Omental fat pad (tissue), 4 donors: Measurements from ENCODE around the gene TCF7. TPM values are rescaled to one million over a fixed set of nuclear protein-coding genes. Genes with fewer than 3 reads are reported as not detected.

Source experiments
- ATAC-seq: fragments of 150-250 bp; one replicate; pipeline ENCODE4 v1.9.1; 2016; ENCODE audit warnings: mild to moderate bottlenecking, moderate library complexity; ENCODE audit not compliant: low FRiP score
- DNase-seq: peaks from one replicate; pipeline ENCODE4 v3.0.0-alpha.2; 2019; ENCODE audit warnings: low spot score
- total RNA-seq, 4 donors: library from RNA; depleted of rRNA; stranded (reverse); fragments of >200 nt; gene quantifications; one replicate each; pipeline ENCODE4 v1.1.0, GENCODE V29; 2016
- TF ChIP-seq, protein P1 (sequence below), 3 donors: fragments of 450-650 bp; IDR thresholded peaks; one replicate each; pipeline ENCODE4 v1.5.1; 2016 to 2017; ENCODE audit warnings: antibody characterized with exemption in 3 of 3, mild to moderate bottlenecking in 3 of 3, moderate library complexity in 2 of 3

Gene TCF7
- total RNA-seq, 4 donors from 2014 or later = 1.6 to 4.3 (median 2.7) TPM

GRCh38 chr5:134177369-134178095, 63.1 kb downstream of the TCF7 start:
- ATAC-seq = peak; percentile 54

DNA sequence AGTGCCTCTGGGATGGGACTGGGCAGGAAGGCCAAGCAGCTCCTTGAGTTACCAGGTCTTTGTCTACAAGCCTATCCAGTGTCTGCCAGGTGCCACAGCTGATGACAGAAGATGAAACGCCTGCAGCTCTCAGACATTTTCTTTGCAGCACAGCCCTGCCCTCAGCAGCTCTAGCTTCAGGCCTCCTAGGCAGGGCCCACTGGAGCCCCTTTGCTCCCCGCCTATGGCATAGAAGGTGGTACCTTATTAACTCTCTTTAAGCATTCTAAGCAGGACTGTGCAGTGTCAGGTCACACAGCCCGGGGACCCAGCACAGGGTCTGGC, 63.6 kb downstream of the TCF7 start:
- ATAC-seq (no peak), DNase-seq (no peak)
- TF ChIP-seq, protein P1, sequence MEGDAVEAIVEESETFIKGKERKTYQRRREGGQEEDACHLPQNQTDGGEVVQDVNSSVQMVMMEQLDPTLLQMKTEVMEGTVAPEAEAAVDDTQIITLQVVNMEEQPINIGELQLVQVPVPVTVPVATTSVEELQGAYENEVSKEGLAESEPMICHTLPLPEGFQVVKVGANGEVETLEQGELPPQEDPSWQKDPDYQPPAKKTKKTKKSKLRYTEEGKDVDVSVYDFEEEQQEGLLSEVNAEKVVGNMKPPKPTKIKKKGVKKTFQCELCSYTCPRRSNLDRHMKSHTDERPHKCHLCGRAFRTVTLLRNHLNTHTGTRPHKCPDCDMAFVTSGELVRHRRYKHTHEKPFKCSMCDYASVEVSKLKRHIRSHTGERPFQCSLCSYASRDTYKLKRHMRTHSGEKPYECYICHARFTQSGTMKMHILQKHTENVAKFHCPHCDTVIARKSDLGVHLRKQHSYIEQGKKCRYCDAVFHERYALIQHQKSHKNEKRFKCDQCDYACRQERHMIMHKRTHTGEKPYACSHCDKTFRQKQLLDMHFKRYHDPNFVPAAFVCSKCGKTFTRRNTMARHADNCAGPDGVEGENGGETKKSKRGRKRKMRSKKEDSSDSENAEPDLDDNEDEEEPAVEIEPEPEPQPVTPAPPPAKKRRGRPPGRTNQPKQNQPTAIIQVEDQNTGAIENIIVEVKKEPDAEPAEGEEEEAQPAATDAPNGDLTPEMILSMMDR (IDR thresholded peaks at IDR 0.05) = no peak

More at GRCh38 chr5:134177369-134178095, 63.1 kb downstream of the TCF7 start:
- TF ChIP-seq, protein P1 (IDR thresholded peaks at IDR 0.05) = no peak
- peak; percentile 35 for DNase-seq

DNA sequence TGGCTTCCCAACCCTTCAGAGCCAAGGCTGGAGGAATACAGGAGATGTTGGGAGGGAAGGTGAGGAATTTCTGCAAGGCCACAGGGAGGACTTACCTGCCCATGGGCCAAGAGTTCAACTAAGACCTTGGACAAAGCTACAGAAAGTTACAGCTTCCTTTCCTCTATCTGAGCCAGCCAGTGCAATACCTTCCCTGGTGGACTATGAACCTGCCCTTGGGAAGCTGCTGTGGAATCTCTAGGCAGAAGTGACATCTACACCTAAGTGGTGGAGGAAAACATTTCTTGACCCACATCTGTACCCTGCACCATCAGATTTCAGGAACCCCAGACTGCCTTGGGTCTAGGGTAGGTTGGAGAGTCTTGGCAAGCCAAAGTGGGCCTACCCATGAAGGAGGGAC, 69.0 kb downstream of the TCF7 start:
- ATAC-seq = no peak
- TF ChIP-seq, protein P1 (IDR thresholded peaks at IDR 0.05) = no peak
- DNase-seq = no peak

- TF ChIP-seq, protein P1 (IDR thresholded peaks at IDR 0.05) = peak in 1 of 3 donors; percentile 42
- ATAC-seq = peak; percentile 72
- peak; percentile 68 for DNase-seq
Observed at GRCh38 chr5:134184155-134185135, 70.0 kb downstream of the TCF7 start.

GRCh38 chr5:134188092-134188491, 73.6 kb downstream of the TCF7 start:
- no peak for DNase-seq
- TF ChIP-seq, protein P1 (IDR thresholded peaks at IDR 0.05) = no peak
- no peak for ATAC-seq

DNA sequence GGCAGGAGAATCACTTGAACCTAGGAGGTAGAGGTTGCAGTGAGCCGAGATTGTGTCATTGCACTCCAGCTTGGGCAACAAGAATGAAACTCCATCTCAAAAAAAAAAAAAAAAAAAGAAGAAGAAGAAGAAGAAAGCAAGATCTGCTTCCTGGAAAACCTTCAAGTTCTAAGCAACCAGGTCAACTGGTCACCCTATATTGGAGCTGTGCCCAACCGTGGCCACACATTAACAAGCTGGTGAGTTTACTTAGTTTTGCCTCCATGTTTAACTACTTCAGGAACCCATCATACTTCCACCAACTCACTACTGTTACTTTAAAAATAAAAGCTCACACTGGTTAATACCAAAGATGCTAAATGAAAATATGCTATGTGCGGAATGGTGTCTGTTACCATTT, 74.5 kb downstream of the TCF7 start:
- DNase-seq (no peak), ATAC-seq (no peak)
- TF ChIP-seq, protein P1 (IDR thresholded peaks at IDR 0.05) = no peak
